GM20000 (cell line): ENCODE measurements around the gene STARD6.
A peak's percentile ranks its signal among the peaks of the same experiment; 100 is the strongest.

Experiments used
- DNase-seq: peaks from one replicate; pipeline ENCODE4 v3.0.0; 2012; ENCODE audit warnings: low spot score
- TF ChIP-seq, protein P1 (sequence below): IDR thresholded peaks from 2 replicates; pipeline ENCODE4 v1.5.1; 2012; ENCODE audit warnings: mild to moderate bottlenecking, control low read depth; ENCODE audit errors: extremely low read depth, missing control alignments

Gene STARD6

DNA sequence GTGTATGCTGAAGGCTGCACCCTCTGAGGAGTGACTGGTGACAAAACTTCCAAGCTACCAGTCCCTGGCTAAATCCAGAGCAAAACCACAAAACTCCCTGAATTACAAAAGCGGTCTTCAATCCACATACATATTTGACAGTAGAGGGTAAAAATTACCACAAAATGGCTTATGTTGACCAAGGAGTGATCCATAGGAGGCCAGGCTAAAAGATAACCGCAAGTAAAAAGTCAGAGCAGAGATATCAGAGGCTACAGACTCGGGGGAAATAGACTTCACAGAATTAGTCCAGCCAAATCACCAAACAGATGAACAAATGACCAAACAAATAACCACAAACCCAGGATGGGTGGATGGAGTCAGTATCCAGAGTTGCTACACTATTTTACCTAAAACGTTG is 19.4 kb downstream of the STARD6 start:
- TF ChIP-seq, protein P1, sequence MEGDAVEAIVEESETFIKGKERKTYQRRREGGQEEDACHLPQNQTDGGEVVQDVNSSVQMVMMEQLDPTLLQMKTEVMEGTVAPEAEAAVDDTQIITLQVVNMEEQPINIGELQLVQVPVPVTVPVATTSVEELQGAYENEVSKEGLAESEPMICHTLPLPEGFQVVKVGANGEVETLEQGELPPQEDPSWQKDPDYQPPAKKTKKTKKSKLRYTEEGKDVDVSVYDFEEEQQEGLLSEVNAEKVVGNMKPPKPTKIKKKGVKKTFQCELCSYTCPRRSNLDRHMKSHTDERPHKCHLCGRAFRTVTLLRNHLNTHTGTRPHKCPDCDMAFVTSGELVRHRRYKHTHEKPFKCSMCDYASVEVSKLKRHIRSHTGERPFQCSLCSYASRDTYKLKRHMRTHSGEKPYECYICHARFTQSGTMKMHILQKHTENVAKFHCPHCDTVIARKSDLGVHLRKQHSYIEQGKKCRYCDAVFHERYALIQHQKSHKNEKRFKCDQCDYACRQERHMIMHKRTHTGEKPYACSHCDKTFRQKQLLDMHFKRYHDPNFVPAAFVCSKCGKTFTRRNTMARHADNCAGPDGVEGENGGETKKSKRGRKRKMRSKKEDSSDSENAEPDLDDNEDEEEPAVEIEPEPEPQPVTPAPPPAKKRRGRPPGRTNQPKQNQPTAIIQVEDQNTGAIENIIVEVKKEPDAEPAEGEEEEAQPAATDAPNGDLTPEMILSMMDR = no peak

DNA sequence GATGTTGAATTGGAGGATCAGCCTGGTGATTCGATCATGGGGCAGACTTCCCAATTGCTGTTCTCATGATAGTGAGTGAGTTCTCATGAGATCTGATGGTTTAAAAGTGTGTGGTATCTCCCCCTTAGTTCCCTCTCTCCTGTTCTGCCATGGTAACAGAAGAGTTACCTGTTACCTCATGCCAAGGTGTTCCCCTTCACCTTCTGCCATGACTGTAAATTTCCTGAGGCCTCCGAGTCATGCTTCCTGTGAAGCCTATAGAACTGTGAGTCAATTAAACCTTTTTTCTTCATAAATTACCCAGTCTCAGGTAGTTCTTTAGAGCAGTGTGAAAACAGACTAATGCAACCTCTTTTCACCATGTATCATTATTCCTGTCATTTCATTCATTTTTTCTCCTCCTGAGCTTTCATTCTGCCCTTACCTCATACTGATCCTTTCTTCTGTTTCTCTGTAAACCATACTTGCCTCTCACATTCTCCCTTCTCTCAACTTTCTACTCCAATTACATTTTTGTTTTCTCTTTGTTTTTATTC is 22.0 kb downstream of the STARD6 start:
- no peak for DNase-seq
- TF ChIP-seq, protein P1 = no peak

More for the DNA sequence above, 19.4 kb downstream of the STARD6 start:
- no peak for DNase-seq

DNA sequence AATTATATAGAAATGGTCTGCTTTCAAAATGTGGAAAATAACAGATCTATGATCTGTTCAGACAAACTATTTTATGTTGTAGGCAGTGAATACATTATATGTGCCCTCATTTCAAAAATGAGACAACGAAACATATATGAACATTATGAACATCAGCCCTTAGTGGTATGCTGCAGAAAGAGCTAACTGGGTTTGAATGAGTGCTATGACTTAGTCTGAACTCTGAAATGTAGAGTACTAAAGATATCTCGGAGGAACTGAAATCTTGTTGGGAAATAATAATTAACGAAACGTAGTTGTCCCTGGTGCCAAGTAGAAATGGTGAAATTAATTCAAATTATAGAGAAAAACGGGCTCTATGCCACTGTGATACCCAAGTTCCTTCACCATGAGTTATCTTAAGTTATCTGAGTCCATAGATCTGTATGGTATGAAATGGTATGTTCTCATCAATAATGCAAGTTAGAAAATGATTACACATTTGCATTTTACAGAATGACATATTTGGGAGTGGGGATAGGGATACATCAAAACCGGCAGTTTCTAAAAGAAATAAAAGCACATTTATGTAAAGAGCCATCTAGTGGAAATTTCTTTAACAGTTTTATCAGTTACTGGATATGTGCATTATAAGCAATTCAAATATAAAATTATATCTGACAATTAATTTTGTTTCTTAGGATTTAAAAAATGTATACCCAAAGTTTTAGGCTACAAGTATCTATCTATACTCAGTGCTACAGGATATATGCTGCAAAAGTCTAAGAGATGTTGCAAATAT is 26.7 kb downstream of the STARD6 start:
- TF ChIP-seq, protein P1 = peak; percentile 3
- DNase-seq = no peak

DNA sequence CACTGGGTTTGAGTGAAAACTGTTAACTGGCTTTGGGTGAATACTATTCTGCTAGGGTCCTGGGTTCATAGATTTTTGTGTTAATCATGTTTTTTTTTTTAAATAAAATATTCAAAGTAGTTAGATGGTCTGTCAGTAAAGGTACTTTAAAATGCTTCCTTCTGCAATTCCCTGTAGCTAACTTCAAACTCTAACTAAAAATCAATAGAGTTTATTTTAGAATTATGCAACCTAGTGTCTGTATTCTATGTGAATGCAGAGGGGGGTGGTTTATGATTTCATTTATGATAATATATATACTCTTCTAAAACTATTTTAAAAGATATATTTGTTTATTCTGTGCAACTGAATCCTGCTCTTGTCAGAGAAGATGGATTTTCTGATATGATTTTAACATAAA is 27.9 kb downstream of the STARD6 start:
- TF ChIP-seq, protein P1 = no peak
- no peak for DNase-seq

DNA sequence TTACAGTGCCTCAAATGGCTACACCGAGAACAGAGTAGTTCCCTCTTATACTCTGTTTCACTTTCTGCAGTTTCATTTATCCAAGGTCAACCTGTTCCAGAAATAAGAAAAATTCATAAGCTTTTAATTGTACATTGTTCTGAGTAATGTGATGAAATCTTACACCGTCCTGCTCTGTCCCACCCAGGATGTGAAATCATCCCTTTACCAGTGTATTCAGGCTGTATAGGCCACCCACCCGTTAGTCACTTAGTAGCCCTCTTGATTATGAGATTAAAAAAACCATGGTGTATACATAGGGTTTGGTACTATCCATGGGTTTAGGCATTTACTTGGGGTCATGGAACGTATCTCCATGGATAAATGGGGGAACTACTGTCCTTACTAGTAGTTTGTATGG is 29.8 kb downstream of the STARD6 start:
- TF ChIP-seq, protein P1 = no peak
- no peak for DNase-seq

DNA sequence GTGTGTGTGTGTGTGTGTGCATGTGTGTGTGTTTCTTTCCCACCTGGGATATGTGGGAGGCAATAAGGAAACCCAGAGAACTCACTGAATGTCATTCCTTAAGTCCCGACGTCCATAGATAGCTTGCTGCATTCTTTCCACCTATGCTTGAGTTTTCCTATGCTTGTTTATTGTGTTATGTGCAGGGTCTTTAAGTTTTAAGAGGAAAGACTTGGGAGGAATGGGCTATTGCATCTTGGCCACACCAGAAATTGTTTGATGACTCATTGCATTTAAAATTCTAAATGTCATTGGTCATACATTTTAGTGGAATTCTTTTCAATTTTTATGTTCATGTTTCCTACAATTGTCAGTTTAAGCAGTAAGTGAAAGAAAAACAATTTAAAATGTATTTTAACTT is 33.7 kb downstream of the STARD6 start:
- DNase-seq = no peak
- TF ChIP-seq, protein P1 = no peak

DNA sequence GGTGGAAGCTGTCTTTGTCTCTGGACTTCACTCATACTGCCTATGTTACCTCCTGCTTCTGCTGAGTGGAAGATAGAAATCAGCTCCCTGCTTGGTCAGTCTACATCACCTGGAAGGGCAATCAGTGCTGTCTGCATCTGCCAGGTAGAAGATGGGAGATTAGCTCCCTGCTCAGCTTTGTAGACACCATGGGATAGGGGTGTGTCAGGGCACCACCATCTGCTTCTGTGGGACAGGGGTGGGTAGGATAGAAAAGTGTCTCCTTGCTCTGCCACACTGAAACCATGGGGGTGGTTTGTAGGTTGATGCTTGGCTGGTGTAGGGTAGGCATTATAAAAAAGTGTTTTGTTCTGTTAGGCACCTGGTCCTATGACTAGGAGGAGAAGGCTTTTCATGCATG is 34.1 kb downstream of the STARD6 start:
- TF ChIP-seq, protein P1 = no peak
- DNase-seq = no peak
